Non-pigmented ciliary epithelial cell (primary cell): ENCODE data around the gene UCP2.
"Not testable (repeated sequence)": the region's sequence is repeated elsewhere in the genome, so short reads cannot be mapped to it uniquely, and the experiment has no call there.

Experiments used
- DNase-seq: peaks from one replicate; pipeline ENCODE4 v3.0.0-alpha.2; 2010; ENCODE audit warnings: low read depth

Gene UCP2

DNA sequence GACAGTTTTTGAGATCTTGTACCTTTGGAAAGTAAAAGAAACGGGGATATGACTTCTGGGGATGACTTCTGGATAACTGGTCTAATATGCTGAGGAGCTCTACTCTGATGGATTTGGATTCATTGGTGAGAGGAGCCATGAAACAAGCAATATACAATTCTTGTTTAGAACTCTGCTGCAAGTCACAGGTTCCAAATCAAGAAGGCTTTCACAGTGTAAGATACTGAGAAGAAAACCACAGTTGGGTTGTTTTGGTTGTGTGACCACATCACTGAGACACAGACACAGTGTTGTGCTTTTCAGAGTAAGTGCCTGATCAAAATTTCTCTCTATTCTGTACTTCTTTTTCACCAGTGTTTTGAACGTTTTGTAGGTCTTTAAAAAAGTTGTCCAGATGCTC lies 13.1 kb upstream of the UCP2 start:
- no peak for DNase-seq

DNA sequence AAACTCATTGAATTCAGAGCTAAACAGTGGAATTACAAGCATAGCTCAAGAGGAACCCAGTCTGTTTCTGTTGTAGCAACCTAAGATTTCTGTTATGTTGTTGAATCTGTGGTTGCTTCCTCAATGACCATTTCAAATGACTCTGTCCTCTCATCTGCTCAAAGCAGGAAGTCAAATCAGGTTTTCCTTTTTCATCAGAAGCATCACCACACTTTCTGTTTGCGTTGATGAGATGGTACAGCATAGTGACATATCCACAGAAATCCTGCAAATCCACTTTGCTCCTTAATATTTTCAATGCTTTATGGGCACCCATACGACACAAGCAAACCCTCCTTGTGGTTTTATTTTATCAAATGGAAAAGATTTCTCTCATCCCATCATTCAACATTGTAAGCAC lies 12.6 kb upstream of the UCP2 start:
- no peak for DNase-seq

DNA sequence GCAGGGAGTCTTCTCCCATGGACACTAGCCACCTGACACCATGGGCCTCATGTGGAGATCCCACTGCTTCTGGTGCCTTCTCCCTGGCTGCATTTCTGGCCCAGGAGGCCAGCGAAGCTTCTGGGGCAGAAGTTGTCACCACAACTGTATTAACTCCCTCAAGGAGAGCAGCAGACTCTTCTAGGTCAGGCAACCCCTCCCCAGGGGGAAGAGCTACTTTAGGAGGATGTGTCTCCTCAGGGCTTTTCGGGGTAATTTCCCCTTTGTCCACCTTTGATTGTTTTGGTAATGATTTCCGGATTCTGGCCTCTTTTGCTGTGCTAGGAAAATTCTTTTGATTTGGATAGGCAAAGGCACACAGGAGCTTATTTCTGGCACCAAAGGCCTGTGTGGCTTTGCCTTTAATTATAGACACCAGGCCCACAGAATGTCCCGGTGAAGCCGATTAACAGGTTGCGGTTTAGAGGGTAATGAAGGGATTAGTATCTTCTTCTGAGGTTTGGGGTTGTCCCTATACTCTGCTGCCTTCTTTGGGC lies 8.9 kb upstream of the UCP2 start:
- no peak for DNase-seq

DNA sequence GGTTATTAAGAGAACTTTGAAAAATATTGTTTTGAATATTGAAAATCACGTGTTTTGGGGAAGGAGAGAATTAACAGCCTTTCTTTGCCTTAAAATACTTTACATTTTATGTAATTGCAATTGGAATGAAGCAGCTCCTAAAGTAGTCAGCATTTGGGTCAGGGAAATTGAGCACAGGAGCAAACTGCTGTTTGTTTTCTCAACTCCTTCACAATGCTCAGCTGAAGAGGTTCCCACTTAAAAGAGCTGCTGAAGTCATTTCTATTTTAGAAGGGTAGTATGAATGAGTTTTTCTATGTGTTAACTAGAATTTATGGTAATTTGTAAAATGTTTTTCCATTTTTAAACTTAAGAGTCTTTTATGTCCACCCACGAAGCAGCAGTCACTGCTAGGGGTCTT lies 8.1 kb upstream of the UCP2 start:
- DNase-seq: no peak

DNA sequence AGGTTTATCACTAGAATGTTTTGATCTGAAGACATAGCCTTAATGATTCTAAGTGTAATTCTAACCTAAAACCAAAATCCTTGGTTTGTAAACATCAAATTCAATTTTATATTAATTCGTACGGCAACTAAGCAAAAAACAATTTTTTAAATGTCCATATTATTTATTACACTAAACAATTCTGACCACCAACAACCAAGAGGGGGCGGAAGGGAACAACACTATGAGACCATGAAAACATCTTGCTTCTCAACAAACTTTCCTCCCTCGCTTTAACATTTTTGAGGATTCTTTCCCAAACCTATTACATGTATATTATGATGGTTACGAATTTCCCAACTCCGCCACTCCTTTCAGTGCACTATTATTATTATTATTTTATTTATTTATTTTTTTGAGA lies 6.5 kb upstream of the UCP2 start:
- no peak for DNase-seq

DNA sequence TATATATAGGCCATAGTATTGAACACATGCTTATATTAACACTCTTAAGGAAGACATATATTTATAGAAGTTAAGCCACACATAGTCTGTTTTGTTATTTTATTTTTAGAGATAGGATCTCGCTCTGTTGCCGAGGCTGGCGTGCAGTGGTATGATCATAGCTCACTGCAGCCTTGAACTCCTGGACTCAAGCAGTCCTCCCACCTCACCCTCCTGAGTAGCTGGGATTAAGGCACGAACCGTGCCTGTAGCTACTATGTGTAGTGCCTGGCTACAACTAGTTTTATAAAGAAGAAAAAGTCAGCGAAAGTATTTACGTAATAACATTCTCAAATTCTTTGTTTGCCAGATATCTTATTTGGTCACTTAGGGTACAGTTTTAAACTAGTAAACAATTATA lies 5.6 kb upstream of the UCP2 start:
- DNase-seq: no peak

DNA sequence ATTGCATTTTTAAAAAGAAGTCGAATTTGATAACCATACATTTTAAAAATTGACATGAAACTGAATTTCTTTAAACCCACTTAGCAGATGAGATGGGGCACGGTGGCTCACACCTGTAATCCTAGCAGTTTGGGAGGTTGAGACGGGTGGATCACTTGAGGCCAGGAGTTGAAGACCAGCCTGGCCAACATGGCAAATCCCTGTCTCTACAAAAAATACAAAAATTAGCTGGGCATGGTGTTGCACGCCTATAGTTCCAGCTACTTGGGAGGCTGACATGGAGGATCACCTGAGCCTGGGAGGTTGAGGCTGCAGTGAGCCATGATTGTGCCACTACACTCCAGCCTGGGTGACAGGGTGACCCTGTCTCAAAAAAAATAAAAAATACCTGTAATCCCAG lies 3.0 kb upstream of the UCP2 start:
- DNase-seq: not testable (repeated sequence)

DNA sequence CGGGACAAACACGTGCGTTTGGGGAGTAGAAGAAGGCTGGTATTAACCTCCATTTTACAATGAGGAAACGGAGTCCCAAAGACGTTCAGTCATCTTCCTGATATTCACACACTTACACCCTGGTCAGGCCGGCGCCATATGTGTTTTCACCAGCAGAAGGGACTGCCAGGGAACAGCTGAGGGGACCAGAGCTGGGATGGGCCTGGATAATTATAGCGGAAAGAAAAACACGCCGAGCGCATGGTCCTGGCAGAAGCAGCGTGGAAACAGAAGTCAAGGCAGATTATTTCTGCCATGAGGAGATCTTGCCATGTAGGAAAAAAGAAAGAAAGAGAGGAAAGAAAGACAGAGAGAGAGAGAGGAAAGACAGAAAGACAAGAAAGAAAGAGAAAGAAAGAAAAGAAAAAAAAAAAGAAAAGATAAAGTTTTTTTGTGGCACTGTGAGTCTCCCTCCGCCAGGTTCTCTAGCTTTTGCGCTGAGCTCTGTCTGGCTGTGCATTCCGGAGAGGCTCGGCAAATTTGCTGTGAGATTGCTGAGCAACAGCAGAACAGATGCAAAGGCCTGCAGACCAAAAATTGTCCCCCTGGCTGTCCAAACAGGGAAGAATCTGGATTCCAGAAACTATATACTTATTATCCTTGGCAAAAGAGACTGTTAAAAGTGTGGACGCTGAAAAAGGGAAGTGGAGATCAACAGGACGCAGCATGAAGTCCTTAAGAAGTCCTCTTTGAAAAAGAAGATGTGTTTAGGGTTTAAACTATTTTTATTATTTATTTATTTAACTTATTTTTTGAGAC lies 1.3 kb upstream of the UCP2 start:
- no peak for DNase-seq

DNA sequence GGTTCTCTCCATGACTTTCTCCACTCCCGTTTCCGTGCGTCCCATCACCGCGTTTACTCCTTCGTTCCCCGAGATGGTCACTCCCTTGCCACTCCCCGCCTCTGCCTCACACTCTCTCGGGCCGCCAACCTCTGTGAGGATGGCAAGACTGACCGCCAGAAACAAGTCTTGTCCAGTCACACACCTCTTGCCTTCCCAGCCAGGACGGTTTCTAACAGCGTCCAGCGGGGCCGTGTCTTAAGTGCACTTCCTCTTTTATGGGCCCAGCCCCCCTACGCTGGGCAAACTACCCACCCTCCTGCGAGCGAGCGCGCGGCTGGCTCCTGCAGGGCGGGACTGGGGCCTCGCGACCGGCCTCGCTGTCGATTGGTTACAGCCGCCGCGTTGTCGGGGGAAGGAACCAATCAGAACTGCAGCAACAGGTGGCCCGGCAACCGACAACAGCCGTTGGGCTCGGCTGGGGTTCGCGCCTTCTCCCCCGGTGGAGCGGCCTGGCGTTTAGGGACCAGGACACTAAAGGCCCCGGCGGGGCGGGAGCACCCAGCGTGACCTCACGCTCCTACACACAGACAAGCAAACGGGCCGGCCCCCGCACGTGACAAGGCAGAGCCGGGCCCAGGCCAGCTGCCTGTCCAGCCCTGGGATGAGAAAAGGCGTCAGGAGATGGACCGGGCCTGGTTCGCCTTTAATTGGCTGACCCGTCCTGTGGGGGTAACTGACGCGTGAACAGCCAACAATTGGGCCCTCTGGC lies 522 bp upstream of the UCP2 start:
- DNase-seq: peak; percentile 55

DNA sequence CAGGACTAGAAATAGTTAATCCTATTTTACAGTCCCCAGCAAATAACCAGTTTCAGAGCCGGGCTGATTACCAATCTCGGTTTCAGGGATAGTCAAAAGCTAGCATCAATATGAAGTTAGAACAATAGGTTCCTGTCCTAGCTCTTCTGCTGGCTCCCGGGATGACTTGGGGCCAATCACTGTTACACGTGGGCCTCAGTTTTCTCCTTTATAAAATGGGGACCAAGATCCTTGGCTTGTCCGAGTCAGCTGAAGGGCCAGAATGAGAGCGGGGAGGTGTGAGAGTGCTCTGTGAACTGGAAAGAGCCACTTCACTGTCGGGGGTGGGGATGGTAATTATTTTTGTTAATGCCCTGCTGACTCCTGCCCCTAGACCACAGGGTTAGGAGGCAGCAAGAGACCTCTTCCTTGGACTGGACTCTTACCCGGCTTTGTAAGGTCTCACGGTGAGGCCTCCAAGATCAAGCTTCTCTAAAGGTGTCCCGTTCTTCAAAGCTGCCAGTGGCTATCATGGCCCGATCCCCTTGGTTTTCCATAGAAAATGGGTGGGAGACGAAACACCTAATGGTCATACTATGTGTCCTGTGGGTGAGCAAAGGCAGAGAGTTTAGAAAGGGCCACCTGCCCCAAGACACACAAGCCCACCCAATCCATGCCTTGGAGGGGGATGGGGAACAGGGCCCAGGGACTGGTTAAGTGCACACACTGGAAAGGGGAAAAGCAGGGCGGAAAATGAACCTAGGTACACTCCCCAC lies 1.4 kb downstream of the UCP2 start:
- no peak for DNase-seq

DNA sequence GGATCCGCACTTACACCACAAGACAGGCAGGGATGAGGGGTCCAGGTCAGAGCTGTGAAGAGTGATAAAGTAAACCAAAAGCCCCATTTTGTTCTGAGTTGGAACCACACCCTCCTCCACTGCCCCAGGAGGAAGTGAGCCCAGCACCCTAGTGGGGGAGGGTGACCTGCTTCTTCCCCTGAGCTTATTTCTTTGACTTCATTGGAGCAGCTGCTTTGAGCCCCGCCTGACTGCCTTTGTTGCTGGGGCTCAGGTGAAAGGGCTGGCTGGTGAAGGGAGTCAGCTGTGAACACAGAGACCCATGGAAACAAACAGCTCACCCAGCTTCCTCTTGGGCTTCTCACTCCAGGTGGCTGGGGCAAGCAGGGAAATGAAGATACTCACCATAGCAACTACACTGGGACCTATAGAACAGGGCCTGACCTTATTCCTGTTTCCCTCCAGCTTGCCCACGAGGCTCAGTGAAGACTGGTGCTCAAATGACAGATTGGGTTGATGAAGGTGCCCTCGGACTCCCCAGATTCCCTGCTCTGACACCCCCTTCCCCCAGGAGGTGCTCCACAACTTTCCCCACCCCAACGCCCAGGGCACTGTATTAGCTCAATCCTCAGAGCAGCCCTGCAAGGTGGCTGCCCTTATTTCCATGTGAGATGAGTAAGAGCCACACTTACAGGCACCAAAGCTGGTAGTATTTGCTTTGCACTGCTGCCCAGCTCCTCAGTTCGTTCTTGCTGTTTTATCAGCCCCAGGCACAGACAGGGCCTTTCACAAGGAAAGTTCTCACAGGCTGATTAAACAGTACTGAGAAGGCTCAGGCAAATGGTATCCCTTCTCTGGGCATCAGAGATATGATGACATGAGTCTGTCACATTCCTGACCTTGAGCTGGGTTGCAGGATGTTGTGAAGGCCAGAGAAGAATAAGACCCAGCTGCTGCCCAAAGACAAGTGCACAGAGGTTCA lies 2.4 kb downstream of the UCP2 start:
- no peak for DNase-seq

DNA sequence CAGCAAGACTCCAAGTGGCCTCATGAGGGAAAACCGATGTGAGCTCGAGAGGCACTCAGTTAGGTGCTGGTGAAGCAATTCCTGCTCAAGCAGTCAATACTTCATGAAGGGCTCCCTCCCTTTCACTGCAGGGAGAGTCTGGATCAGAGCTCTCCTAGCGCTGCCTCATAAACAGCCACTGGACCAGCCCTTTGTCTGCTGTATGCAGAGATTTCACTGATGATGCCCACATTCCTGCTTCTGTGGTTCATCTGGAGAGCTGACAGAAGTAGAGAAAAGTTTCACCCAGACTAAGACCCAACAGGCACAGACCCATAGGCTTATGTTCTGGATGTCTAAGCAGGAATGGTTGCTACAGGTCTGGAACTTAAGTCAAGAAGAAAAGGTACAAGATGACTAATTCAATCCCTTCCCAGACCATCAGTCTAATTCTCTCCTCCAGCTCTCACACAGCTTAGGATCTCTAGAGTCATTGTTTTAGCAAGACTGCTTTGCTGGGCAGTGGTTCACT lies 4.0 kb downstream of the UCP2 start:
- DNase-seq: no peak

DNA sequence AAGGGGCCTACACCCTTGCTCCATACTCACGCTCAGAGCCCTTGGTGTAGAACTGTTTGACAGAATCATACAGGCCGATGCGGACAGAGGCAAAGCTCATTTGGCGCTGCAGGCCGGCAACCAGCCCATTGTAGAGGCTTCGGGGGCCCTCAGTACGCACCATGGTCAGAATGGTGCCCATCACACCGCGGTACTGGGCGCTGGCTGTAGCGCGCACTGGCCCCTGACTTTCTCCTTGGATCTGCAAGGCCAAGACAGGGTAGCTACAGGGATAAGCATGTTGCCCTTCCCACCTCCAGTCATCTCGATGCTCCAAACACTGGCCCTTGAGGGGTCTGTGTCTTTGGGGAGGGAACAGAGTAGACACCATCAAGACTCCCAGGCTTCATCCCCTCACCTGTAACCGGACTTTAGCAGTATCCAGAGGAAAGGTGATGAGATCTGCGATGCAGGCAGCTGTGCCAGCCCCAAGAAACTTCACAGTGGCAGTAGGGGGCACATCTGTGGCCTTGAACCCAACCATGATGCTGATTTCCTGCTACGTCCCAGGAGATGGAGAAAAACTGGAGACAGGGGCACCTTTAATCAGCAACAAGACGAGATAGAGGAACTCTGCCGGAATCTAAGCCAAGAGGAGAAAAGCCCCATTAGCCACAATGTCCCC lies 4.7 kb downstream of the UCP2 start:
- no peak for DNase-seq

DNA sequence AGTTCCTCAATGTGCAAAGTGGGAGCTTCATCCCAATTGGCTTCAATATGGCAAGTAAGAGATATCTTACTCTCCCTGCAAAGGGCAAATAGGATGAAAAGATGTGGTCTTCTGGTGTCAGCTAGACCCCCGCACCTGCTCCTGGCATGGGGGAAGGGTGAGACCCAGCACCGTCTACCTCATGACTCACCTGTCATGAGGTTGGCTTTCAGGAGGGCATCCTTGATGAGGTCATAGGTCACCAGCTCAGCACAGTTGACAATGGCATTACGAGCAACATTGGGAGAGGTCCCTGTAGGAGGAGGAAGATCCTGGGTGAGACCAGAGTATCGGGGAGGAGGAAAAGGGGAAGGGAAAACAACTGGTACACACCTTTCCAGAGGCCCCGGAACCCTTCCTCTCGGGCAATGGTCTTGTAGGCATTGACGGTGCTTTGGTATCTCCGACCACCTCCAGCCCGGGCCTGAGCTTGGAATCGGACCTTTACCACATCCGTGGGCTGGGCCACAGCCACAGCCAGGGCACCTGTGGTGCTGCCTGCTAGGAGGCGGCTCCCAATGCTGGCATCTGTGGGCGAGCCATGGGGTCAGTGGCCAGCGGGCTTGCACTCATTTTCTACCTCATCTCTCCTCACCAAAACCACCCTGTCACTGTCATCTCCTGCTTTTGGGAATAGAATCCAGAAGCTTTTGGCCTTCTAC lies 6.0 kb downstream of the UCP2 start:
- no peak for DNase-seq

DNA sequence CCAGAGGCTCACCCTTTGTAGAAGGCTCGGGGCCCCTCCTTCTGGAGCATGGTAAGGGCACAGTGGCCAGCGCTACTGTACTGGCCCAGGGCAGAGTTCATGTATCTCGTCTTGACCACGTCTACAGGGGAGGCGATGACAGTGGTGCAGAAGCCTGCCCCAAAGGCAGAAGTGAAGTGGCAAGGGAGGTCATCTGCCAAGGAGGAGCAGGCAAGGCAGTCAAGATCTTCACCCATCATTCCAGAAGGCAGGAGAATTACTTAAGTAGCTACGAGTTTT lies 7.2 kb downstream of the UCP2 start:
- no peak for DNase-seq

DNA sequence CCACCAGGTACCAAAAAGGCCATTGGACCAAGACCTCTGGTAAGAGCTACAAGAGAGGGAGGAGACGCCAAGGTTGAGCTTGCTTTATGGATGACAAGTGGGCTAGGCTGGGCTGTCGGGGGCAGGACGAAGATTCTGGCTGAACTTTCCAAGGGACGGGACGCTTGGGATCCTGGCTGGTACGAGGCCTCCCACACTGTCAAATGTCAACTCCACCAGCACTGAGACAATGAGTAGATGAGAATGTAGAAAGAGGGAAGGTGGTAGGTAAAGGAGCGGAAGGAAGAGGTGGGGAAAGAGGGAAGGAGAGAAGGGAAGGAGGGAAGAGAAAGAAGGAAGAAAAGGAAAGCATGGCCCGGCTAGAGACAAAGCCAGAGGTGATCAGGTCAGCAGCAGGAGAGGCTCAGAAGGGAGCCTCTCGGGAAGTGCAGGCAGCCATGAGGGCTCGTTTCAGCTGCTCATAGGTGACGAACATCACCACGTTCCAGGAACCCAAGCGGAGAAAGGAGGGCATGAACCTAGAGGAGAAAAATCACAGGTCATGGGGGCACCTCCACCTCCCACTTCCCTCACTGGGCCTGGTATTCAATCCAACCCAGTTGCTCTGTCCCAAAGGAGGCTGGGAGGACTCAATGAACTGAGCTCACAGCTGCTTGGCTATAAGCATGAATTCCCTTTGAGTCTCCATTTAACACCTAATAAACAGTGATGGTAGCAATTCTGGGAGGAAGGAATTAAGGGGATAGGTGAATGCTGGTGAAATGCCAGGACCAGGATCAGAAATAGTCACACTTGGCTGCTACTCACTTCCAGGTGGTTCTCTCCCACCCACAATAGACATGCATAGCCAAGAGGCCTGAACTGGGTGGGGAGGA lies 7.8 kb downstream of the UCP2 start:
- DNase-seq: no peak

DNA sequence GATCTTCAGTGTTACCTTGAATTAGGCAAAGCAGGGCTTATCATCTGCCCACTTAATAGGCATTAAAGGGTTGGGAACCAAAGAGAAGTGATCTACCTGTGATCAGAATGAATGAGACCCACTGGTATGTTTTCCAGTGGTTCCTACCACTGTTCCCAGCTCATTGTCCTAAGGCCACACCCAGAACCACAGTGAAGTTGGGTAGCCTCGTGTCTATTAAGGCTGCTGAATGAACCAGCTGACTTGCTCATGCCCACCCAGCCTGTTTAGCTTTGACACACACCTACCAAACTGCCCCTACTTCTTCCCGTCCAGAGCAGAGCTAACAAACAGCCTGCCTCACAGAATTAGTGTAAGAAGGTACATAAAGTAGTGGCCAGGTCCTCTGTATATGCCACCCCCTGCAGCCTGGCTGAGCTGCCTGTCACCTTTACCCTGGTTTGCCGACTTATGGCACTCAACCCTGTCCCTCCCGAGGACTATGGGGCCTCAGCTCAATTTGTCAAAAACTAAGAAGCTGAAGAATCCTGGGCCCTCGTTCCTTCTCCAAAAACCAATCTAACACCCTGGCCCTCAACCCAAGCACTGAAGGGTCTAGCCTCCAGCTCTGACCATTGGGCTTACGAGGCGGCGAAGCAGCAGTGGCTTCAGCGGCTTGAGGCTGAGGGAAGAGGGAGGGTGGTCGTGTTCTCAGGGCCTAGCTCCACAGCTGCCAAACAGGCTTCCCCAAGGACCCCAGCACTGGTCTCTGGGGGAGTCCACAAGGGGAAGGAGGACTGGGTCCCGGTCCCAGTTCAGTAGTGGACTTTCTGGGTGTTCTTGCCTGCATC lies 9.8 kb downstream of the UCP2 start:
- DNase-seq: no peak

DNA sequence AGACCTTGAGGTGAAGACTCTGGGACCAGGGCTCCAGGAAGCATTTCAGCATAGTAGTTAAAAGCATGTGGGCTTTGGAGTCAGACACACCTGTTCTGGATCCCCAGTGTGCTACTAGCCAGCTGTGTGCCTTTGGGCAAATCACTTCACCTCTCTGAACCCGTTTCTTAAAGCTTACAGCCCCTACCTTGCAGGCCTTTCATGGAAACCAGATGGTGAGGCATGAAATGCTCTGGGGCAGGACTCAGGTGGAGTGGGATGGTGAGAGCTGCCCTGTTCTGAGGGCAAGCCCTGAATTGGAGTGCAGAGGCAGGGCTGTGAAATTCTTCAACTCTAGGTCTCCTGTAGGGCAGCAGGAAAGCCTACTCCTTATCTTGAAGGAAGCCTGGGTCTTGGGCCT lies 10.5 kb downstream of the UCP2 start:
- no peak for DNase-seq
